Measurements from ENCODE around the gene GLUD2. TPM values are rescaled to one million over a fixed set of nuclear protein-coding genes. Genes with fewer than 3 reads are reported as not detected.
"Not testable (repeated sequence)": the region's sequence is repeated elsewhere in the genome, so short reads cannot be mapped to it uniquely, and the experiment has no call there.

Gene GLUD2
- total RNA-seq (ENCODE audit: unreplicated experiment), result 0.27 TPM
- long read RNA-seq, result 0 reads

- TF ChIP-seq, protein P1, sequence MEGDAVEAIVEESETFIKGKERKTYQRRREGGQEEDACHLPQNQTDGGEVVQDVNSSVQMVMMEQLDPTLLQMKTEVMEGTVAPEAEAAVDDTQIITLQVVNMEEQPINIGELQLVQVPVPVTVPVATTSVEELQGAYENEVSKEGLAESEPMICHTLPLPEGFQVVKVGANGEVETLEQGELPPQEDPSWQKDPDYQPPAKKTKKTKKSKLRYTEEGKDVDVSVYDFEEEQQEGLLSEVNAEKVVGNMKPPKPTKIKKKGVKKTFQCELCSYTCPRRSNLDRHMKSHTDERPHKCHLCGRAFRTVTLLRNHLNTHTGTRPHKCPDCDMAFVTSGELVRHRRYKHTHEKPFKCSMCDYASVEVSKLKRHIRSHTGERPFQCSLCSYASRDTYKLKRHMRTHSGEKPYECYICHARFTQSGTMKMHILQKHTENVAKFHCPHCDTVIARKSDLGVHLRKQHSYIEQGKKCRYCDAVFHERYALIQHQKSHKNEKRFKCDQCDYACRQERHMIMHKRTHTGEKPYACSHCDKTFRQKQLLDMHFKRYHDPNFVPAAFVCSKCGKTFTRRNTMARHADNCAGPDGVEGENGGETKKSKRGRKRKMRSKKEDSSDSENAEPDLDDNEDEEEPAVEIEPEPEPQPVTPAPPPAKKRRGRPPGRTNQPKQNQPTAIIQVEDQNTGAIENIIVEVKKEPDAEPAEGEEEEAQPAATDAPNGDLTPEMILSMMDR (IDR thresholded peaks at IDR 0.05; ENCODE audit: partially characterized antibody, unreplicated experiment), result peak; percentile 55
- H3K36me3 Mint-ChIP-seq (ENCODE audit: unreplicated experiment); H3K27ac Mint-ChIP-seq (ENCODE audit: unreplicated experiment); H3K4me1 Mint-ChIP-seq (ENCODE audit: low read depth, unreplicated experiment); H3K27me3 Mint-ChIP-seq (ENCODE audit: unreplicated experiment); H3K9me3 Mint-ChIP-seq (ENCODE audit: unreplicated experiment): not testable (repeated sequence)
- H3K4me3 Mint-ChIP-seq (ENCODE audit: unreplicated experiment), result peak within 1 kb of the TSS; percentile 78
- DNase-seq, result peak; percentile 70
These were observed at the start of gene GLUD2 for GRCh38 chrX:121047441-121048419. TSS of gene GLUD2 (plus strand) at chrX:121047610. CDS start at chrX:121047685, 75 bp downstream.

DNA sequence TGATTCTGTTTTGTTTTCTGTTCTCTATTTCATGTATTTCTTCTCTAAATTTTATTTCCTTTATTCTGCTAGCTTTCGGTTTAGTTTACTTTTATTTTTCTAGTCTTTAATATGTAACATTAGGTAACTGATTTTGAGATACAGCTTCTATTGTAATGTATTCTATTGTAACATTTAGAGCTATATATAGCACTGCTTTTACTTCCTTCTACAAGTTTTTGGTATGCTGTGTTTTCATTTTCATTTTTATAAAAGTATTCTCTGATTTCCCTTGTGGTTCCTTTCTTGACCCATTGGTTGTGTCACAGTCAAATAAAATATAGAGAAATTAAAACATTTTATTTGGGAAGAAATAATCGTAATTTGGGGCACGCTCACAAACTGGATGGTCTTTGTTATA is 48.0 kb upstream of the GLUD2 start:
- Mint-ChIP-seq H3K9me3 (ENCODE audit: unreplicated experiment) (no peaks in the 10 kb centered on the region), H3K27me3 (ENCODE audit: unreplicated experiment) (no peaks in the 10 kb centered on the region), H3K4me3 (ENCODE audit: unreplicated experiment) (no peak overlapping the region), H3K36me3 (ENCODE audit: unreplicated experiment) (no peaks in the 10 kb centered on the region), H3K4me1 (ENCODE audit: low read depth, unreplicated experiment) (no peaks in the 10 kb centered on the region), H3K27ac (ENCODE audit: unreplicated experiment) (no peak overlapping the region)
- DNase-seq, result no peak
- TF ChIP-seq, protein P1 (IDR thresholded peaks at IDR 0.05; ENCODE audit: partially characterized antibody, unreplicated experiment), result no peak

DNA sequence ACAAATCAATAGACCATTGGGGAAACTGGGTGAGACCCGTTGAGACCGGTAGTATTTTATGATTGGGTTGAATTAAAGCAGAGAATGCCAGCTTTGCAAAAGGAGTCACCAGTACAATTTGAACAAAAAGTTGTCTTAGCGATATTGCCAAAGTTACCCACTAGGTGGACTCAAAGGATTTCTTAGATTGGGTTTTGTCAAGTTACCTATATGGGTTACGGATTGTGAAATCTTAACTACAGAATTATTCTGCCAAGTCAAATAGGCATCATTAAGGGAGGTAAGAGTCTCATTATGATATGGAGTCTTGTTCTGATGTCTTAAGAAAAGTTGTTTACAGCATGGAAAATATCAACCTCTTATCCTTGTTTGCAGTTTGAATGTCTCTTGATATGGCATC is 46.8 kb upstream of the GLUD2 start:
- no peak overlapping the region for H3K4me3 Mint-ChIP-seq (ENCODE audit: unreplicated experiment)
- H3K27me3 Mint-ChIP-seq (ENCODE audit: unreplicated experiment), result no peaks in the 10 kb centered on the region
- TF ChIP-seq, protein P1 (IDR thresholded peaks at IDR 0.05; ENCODE audit: partially characterized antibody, unreplicated experiment), result peak; percentile 20
- H3K9me3 Mint-ChIP-seq (ENCODE audit: unreplicated experiment), result no peaks in the 10 kb centered on the region
- H3K27ac Mint-ChIP-seq (ENCODE audit: unreplicated experiment), result no peak overlapping the region
- H3K36me3 Mint-ChIP-seq (ENCODE audit: unreplicated experiment), result no peaks in the 10 kb centered on the region
- H3K4me1 Mint-ChIP-seq (ENCODE audit: low read depth, unreplicated experiment), result no peaks in the 10 kb centered on the region
- no peak for DNase-seq

GRCh38 chrX:121008920-121009319 is 38.5 kb upstream of the GLUD2 start:
- no peaks in the 10 kb centered on the region for H3K36me3 Mint-ChIP-seq (ENCODE audit: unreplicated experiment)
- no peak overlapping the region for H3K4me3 Mint-ChIP-seq (ENCODE audit: unreplicated experiment)
- no peak overlapping the region for H3K27ac Mint-ChIP-seq (ENCODE audit: unreplicated experiment)
- no peak for DNase-seq
- H3K27me3 Mint-ChIP-seq (ENCODE audit: unreplicated experiment), result peaks cover 3% of the 10 kb centered on the region
- TF ChIP-seq, protein P1 (IDR thresholded peaks at IDR 0.05; ENCODE audit: partially characterized antibody, unreplicated experiment), result no peak
- no peaks in the 10 kb centered on the region for H3K9me3 Mint-ChIP-seq (ENCODE audit: unreplicated experiment)
- no peaks in the 10 kb centered on the region for H3K4me1 Mint-ChIP-seq (ENCODE audit: low read depth, unreplicated experiment)

DNA sequence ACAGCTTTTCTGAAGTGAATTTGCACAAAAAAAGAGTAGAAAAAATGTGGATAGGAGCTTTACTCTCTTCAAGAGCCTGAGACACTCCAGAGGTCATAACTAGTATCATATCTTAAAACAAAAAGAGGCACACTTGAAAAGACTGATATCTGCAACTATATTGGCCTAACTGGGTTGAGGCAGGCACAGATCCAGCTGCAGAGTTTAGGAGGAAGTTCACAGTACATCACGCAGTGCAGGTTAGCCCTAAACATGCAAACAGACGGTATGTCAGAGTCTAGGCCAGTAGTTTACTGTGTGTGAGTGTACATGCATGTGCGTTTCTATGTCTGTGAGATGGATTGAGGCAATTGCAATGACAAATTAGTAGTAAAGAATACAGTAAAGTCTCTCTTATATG is 37.6 kb upstream of the GLUD2 start:
- H3K36me3 Mint-ChIP-seq (ENCODE audit: unreplicated experiment), result no peaks in the 10 kb centered on the region
- no peaks in the 10 kb centered on the region for H3K4me1 Mint-ChIP-seq (ENCODE audit: low read depth, unreplicated experiment)

More for the DNA sequence above, 37.6 kb upstream of the GLUD2 start:
- DNase-seq, result no peak
- Mint-ChIP-seq H3K9me3 (ENCODE audit: unreplicated experiment) (no peaks in the 10 kb centered on the region), H3K4me3 (ENCODE audit: unreplicated experiment) (no peak overlapping the region), H3K27me3 (ENCODE audit: unreplicated experiment) (peaks cover 3% of the 10 kb centered on the region), H3K27ac (ENCODE audit: unreplicated experiment) (no peak overlapping the region)
- TF ChIP-seq, protein P1 (IDR thresholded peaks at IDR 0.05; ENCODE audit: partially characterized antibody, unreplicated experiment), result no peak
